Measurements from ENCODE around the gene MSLN.

DNA sequence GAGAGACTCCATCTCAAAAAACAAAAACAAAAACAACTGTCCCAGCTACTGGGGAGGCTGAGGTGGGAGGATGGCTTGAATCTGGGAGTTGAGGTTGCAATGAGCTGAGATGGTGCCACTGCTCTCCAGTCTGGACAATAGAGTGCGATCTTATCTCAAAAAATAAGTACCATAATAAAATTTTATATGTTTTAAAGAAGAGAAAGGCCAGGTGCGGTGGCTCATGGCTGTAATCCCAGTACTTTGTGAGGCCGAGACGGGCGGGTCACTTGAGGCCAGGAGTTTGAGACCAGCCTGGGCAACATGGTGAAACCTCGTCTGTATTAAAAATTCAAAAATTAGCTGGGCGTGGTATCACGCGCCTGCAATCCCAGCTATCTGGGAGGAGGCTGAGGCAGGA, 16.3 kb downstream of the MSLN start:
- TF ChIP-seq POLR2A (IDR thresholded peaks at IDR 0.05), result no peak
- TF ChIP-seq, protein P1, sequence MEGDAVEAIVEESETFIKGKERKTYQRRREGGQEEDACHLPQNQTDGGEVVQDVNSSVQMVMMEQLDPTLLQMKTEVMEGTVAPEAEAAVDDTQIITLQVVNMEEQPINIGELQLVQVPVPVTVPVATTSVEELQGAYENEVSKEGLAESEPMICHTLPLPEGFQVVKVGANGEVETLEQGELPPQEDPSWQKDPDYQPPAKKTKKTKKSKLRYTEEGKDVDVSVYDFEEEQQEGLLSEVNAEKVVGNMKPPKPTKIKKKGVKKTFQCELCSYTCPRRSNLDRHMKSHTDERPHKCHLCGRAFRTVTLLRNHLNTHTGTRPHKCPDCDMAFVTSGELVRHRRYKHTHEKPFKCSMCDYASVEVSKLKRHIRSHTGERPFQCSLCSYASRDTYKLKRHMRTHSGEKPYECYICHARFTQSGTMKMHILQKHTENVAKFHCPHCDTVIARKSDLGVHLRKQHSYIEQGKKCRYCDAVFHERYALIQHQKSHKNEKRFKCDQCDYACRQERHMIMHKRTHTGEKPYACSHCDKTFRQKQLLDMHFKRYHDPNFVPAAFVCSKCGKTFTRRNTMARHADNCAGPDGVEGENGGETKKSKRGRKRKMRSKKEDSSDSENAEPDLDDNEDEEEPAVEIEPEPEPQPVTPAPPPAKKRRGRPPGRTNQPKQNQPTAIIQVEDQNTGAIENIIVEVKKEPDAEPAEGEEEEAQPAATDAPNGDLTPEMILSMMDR (IDR thresholded peaks at IDR 0.05), result no peak
- no peak for TF ChIP-seq POLR2AphosphoS5 (IDR thresholded peaks at IDR 0.05)
- TF ChIP-seq EP300 (IDR thresholded peaks at IDR 0.05), result no peak

Data from upper lobe of left lung (tissue), 4 donors.